Measurements from ENCODE around the gene HERC6.
"Not testable (repeated sequence)": the region's sequence is repeated elsewhere in the genome, so short reads cannot be mapped to it uniquely, and the experiment has no call there.

The HERC6 gene

DNA sequence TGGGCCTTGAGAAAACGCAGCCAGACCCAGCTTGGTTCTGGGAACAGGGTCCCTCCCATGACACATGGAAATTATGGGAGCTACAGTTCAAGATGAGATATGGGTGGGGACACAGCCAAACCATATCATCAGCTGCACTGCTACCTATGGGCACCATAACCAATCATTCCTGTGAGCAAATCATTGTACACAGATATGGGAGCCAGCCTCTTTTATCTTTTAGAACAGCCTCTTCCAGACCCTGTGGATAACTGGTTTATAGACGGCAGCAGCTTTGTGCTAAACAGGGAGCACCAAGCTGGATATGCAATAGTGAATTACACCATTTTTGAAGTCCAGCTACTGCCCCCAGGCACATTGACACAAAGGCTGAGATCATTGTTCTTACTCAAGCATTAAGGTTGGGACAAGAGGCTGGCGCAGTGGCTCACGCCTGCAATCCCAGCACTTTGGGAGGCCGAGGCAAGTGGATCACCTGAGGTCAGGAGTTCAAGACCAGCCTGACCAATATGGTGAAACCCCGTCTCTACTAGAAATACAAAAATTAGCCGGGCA is 69.6 kb downstream of the HERC6 start:
- DNase-seq = not testable (repeated sequence)

DNA sequence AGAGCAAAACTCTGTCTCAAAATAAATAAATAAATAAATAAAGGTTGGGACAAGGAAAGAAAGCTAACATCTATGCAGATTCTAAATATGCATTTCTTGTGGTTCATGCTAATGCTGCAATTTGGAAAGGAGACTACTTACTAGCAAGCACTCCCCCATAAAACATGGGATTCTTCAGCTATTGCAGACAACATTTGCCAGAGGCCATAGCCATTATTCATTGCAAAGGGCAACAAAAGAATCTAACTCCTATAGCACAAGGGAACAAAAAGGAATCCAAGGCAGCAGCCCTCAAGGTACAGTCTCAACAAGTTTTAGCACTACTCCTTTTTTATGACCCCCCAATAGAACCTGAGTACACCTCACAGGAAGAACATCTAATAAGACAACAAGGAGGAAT is 70.2 kb downstream of the HERC6 start:
- no peak for DNase-seq

DNA sequence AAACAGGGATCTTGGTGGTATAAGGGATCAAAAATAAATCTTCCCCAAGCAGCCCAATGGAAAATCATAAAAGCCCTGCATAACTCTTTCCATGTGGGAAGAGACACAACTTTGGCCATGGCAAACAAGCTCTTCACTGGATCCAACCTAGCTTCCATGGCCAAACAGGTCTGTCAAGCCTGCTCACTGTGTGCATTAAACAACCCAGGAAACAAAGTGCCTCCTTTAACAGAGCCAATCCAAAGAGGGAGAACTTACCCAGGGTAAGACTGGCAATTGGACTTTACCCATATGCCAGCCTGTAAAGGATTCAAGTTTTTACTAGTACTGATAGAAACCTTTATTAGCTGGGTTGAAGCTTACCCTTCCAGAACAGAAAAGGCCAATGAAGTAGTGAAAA is 70.6 kb downstream of the HERC6 start:
- DNase-seq = no peak

DNA sequence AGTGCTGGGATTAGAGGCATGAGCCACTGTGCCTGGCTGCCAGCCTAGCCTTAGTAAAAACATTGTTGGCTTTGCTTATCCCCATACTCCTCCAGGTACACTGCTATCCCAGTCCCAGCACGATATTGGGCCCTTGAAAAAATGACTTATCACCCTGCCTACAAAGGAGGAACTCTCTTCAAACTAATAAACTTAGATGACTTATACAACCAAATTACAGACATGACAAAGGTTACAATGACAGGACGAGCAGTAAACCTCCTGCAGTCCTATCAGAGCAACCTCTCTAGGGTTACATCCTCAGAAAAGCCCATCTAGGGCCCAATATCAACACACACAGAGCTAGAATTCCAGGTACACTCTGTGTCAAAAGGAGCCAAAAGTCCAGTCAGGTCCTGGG is 72.6 kb downstream of the HERC6 start:
- no peak for DNase-seq

DNA sequence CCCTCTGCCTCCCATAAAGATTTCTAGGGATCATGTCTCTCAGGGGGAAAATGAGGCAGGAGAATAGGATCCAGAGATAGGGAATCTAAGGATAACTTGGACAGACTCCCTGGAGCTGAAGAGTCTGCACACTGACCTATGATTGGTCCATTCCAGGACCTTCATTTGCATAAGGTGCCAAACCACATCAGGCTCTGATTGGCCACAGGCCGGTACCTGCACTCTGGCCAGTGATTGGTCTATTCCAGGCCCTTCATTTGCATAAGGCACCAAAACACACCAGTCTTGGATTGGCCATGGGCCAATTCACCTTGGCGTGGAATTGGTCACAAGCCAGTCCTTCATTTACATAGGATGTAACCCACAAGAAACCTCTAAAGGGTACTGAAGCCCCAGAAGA is 74.3 kb downstream of the HERC6 start:
- no peak for DNase-seq

DNA sequence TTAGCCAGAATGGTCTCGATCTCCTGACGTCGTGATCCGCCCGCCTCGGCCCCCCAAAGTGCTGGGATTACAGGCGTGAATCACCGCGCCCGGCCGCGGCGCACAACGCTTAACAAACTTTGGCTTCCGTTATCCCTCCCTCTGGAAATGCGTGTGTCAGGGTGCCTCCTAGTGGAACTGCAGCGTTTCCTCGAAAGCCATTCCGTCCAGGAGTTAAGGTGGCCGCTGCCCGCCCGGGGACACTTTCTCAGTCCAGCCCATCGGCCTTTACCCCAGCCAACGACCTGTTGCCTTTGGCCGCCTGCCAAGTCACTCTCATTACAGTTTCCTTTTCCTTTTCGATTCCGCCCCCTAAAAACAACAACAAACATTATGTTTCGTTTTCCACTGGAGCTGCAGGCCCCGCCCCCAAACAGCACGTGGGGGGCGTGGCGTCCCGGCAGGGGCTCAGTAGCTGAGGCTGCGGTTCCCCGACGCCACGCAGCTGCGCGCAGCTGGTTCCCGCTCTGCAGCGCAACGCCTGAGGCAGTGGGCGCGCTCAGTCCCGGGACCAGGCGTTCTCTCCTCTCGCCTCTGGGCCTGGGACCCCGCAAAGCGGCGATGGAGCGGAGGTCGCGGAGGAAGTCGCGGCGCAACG is 78.1 kb downstream of the HERC6 start, which contains the start of gene HERC5:
HERC5 (plus strand) TSS at position 450 of the 637 bp plus-strand sequence; CDS start at position 601, 151 bp downstream.
- DNase-seq = peak; percentile 88

DNA sequence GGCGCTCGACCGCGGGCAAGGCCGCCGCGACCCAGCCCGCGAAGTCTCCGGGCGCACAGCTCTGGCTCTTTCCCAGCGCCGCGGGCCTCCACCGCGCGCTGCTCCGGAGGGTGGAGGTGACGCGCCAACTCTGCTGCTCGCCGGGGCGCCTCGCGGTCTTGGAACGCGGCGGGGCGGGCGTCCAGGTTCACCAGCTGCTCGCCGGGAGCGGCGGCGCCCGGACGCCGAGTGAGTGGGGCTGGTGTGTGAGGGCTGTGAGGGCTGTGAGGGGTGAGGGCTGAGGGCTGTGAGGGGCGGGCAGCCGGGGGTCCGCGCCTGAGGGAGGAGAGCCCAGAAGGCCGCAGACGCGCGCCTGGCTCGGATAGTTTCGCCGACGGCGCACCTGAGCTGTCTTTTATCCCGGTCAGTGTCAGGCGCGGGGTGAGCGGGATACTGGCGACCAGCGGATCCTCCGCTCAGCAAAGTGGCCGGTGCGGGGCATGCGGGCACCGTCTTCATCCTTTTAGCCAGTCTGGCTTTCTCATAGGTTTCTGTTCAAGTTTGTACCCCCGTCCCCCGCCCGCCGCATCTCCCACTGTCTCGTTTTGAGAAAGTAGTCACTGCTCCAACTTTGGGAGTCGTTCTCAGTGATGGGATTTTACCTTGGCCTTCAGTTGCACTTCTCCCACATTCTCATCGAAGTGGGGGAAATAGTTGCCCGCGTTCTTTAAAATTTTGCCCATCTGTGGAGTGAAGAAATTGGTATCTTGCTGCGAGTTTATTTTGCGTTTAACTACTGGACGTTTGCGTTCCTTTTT is 78.9 kb downstream of the HERC6 start:
- DNase-seq = peak; percentile 24

DNA sequence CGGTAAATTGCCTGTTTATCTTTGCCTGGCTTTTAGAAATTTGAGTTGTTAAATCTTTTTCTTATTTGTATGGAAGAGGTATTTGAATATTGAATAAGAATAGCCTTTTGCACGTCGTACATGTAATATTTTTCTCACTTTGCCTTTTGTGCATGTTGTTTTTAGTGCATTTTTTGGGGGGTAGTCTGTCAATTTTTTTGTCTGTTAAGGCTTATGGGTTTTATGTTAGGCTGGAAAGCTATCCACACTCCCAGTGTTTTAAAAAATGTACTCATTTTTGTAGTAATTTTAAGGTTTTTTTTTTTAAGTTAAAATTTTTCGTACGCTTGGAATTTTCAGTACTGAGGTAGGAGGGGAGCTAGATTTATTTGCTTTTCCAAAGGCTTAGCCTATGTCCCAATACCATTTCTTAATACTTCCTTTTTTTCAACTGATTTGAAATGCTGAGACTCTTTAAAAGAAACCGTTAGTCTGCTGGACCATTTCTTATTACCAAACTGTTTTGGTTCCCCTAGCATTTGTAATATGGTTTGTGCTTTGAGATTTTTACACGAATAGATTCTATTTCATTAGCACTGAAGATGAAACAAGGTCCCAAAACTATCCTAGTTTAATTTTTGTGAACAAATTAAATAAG is 79.6 kb downstream of the HERC6 start:
- no peak for DNase-seq

DNA sequence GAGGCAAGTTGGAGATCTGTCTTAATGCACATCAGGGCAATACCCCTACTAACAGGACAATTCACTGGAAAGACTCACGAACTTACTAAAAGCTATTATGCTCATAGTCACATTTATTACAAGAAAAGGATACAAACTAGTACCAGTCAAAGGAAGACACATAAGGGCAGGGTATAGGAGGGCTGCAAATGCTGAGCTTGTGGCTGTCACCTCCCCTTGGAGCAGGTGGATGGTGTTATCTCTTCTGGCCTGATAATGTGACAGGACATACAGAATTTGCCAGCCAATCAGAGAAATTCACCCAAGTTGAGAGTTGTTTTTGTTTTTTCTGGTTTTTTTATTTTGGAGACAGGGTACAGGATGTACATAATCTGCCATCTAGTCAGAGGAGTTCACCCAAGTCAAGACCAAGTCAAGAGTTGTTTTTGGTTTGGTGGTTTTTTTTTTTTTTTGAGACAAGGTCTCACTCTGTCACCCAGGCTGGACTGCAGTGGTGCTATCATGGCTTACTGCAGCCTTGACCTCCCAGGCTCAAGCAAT is 87.1 kb downstream of the HERC6 start:
- no peak for DNase-seq

DNA sequence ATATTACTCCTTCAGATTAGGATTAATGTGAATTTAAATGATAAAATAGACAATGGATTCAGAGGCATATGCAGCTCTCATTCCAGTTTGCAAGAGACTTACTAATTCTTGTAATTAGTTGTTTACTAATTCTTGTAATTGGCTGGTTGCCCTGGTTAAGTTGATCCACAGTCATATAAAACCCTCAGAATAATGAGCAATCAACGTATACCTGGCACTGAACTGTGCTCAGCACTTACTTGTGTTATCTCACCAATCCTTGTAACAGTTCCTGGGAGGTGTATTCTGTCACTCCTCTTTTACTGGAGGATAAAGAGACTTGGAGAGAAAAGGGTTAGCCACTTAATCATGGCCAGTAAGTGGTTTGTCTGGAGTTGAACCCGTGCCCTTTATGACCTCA is 88.7 kb downstream of the HERC6 start:
- no peak for DNase-seq

DNA sequence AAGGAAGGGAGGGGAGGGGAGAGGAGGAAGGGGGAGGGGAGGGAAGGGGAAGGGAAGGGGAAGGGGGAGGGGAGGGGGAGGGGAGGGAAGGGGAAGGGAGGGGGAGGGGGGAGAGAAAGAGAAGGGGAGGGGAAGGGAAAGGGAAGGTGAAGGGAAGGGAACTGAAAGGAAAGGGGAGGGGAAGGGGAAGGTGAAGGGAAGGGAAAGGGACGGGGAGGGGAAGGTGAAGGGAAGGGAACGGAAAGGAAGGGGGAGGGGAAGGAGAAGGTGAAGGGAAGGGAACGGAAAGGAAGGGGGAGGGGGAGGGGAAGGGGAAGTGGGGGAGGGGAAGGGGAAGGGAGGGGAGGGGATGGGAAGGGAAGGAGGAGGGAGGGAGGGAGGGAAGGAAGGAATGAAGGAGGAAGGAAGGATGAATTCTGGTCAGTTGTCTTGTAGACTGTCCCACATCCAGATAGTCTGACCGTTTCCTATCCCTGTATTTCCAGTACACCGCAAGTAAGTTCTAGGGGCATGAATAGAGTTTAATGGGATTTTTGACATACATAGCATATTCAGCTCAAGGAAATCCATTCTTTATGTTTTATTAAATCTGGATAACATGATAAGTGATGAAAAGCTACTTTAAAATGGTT is 98.7 kb downstream of the HERC6 start:
- DNase-seq = no peak

DNA sequence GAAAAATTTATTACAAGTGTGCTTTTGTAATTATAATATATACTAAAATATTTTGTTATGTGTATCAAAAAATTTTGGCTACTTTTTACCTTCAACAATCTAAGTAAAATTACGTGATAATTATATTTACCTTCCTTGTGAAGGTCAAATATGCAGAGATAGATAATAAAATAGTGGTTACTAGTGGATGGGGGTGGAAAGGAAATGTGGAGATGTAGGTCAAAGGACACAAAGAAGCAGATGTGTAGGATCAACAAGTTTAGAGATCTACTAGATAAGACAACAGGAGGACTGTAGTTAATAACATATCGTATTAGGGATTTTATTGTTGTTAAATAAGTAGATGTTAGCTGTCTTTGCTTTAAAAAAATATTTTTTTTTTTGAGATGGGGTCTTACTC is 99.6 kb downstream of the HERC6 start:
- no peak for DNase-seq

DNA sequence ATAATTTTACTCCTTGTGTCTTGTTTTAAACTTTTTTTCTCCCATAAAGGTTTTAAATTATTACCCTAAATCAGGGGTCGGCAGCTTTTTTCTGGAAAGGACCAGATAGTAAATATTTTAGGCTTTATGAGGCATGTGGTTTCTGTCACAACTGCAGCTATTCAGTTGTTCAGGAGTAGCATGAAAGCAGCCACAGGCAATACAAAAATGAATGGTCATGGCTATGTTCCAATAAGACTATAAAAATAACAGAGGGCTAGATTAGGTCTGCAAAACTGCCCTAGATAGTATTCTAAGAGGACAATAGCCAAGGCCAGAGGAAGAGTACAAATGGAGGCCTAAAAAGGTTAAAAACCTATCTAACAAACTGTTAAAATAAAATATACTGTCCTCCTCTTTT is 102.9 kb downstream of the HERC6 start:
- DNase-seq = no peak

DNA sequence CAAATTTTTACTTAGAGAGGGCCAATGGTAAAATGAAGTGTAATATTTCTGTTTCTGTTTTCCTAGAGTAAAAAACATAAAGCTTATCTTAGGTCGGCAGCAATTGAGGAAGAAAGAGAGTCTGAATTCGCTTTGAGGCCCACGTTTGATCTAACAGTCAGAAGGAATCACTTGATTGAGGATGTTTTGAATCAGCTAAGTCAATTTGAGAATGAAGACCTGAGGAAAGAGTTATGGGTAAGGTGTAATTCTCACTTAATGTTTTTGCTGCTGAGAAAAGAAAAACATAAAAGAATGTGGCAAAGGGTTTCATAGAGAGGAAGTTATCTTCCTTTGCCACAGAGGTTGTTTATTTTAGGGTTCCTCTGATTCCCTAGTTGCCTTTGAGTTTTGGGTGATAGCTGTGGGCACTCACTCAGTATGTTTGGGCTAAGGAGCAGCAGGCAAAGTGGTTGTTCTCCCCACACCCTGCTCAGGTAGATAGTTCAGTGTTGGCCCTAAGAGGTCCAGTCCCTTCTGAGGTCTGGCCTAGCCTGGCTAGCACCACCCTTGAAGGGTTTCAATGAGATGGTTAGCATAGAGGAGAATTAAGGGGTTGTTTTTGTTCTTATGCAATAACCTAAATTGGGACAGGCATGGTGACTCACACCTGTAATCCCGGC is 110.6 kb downstream of the HERC6 start:
- DNase-seq = no peak
